ENCODE measurements around the gene ARHGAP18. TPM values are rescaled to one million over a fixed set of nuclear protein-coding genes. Genes with fewer than 3 reads are reported as not detected.

Gene ARHGAP18
- total and polyA plus RNA-seq, 2 experiments from 2014 or later, result 4.3 to 5.0 TPM

DNA sequence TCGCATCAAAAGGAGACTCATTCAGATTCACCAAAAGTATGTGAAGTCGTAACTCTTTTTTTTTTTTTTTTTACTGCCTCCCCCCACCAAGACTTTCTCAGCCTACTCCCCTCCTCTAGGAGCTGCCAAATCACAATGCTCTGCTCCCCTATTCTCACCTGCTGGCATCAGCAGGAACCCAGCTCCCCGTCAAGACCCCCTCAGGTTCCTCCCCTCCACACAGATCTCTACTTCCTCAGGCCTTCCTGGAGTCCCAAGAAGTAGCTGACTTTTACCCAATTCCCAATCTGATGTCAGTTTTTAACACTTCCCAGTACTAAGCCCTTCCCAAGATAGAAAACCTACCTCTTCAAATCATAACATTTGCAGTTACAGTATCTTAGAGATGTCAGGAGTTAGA lies 39.3 kb downstream of the ARHGAP18 start (continued):
- TF ChIP-seq EZH2 (IDR thresholded peaks at IDR 0.05; ENCODE audit: low read depth, unreplicated experiment) (no peak), STAT1 (IDR thresholded peaks at IDR 0.05; ENCODE audit: unreplicated experiment) (no peak)
- TF ChIP-seq, protein P1, sequence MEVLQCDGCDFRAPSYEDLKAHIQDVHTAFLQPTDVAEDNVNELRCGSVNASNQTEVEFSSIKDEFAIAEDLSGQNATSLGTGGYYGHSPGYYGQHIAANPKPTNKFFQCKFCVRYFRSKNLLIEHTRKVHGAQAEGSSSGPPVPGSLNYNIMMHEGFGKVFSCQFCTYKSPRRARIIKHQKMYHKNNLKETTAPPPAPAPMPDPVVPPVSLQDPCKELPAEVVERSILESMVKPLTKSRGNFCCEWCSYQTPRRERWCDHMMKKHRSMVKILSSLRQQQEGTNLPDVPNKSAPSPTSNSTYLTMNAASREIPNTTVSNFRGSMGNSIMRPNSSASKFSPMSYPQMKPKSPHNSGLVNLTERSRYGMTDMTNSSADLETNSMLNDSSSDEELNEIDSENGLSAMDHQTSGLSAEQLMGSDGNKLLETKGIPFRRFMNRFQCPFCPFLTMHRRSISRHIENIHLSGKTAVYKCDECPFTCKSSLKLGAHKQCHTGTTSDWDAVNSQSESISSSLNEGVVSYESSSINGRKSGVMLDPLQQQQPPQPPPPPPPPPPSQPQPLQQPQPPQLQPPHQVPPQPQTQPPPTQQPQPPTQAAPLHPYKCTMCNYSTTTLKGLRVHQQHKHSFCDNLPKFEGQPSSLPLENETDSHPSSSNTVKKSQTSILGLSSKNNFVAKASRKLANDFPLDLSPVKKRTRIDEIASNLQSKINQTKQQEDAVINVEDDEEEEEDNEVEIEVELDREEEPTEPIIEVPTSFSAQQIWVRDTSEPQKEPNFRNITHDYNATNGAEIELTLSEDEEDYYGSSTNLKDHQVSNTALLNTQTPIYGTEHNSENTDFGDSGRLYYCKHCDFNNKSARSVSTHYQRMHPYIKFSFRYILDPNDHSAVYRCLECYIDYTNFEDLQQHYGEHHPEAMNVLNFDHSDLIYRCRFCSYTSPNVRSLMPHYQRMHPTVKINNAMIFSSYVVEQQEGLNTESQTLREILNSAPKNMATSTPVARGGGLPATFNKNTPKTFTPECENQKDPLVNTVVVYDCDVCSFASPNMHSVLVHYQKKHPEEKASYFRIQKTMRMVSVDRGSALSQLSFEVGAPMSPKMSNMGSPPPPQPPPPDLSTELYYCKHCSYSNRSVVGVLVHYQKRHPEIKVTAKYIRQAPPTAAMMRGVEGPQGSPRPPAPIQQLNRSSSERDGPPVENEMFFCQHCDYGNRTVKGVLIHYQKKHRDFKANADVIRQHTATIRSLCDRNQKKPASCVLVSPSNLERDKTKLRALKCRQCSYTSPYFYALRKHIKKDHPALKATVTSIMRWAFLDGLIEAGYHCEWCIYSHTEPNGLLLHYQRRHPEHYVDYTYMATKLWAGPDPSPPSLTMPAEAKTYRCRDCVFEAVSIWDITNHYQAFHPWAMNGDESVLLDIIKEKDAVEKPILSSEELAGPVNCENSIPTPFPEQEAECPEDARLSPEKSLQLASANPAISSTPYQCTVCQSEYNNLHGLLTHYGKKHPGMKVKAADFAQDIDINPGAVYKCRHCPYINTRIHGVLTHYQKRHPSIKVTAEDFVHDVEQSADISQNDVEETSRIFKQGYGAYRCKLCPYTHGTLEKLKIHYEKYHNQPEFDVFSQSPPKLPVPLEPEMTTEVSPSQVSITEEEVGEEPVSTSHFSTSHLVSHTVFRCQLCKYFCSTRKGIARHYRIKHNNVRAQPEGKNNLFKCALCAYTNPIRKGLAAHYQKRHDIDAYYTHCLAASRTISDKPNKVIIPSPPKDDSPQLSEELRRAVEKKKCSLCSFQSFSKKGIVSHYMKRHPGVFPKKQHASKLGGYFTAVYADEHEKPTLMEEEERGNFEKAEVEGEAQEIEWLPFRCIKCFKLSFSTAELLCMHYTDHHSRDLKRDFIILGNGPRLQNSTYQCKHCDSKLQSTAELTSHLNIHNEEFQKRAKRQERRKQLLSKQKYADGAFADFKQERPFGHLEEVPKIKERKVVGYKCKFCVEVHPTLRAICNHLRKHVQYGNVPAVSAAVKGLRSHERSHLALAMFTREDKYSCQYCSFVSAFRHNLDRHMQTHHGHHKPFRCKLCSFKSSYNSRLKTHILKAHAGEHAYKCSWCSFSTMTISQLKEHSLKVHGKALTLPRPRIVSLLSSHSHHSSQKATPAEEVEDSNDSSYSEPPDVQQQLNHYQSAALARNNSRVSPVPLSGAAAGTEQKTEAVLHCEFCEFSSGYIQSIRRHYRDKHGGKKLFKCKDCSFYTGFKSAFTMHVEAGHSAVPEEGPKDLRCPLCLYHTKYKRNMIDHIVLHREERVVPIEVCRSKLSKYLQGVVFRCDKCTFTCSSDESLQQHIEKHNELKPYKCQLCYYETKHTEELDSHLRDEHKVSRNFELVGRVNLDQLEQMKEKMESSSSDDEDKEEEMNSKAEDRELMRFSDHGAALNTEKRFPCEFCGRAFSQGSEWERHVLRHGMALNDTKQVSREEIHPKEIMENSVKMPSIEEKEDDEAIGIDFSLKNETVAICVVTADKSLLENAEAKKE (CRISPR knock-in tag; IDR thresholded peaks at IDR 0.05), result no peak

DNA sequence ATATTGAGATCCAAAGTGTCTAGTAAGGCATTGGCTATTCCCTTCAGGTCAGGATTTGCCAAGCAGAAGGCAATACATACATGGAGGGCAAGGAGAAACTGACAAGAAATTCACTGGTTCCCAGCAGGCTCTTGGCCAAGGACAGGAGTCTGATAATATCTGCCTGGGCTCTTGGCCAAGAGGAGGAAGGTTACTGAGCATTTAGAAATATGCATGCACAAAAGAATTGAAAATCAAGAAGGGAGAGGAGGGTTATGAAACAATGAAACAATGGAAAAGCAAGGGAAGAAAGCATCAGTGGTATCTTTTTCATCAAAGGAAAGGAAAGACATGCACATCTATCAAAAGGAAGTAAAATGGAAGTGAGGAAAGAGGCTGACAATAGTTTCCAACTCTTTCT lies 42.4 kb downstream of the ARHGAP18 start:
- H3K79me2 ChIP-seq (replicated peaks; ENCODE audit: insufficient read depth), result no peaks in the 10 kb centered on the region
- Mint-ChIP-seq H3K4me3 (no peak overlapping the region), H3K27me3 (ENCODE audit: insufficient read depth, low read depth, poor library complexity) (no peaks in the 10 kb centered on the region), H3K27ac (no peak overlapping the region; the same call in 1 of the 2 replicates), H3K4me1 (peaks cover 34% of the 10 kb centered on the region), H3K36me3 (ENCODE audit: low read depth) (no peaks in the 10 kb centered on the region), H3K9me3 (no peaks in the 10 kb centered on the region)
- H3K4me1 ChIP-seq (ENCODE audit: insufficient read depth), result peaks cover 22% of the 10 kb centered on the region
- no peaks in the 10 kb centered on the region for H3K36me3 ChIP-seq (ENCODE audit: insufficient read depth)
- no peak overlapping the region for H3K27ac ChIP-seq (ENCODE audit: low read depth)
- ATAC-seq (no peak), DNase-seq (ENCODE audit: low spot score) (no peak)
- H3K9me2 ChIP-seq (ENCODE audit: insufficient read depth), result no peaks in the 10 kb centered on the region
- H3K27me3 ChIP-seq (ENCODE audit: insufficient read depth), result no peaks in the 10 kb centered on the region
- H3F3A ChIP-seq (replicated peaks; ENCODE audit: low read depth), result no peaks in the 10 kb centered on the region
- no peaks in the 10 kb centered on the region for H4K20me1 ChIP-seq (replicated peaks; ENCODE audit: insufficient read depth)
- H2AFZ ChIP-seq, result no peak overlapping the region
- no peak overlapping the region for H3K4me3 ChIP-seq
- no peak overlapping the region for H3K4me2 ChIP-seq
- TF ChIP-seq POLR2AphosphoS5 (IDR thresholded peaks at IDR 0.05; ENCODE audit: low read depth) (no peak), STAT1 (IDR thresholded peaks at IDR 0.05; ENCODE audit: unreplicated experiment) (no peak), ZNF114 (CRISPR knock-in tag; IDR thresholded peaks at IDR 0.05) (no peak), ZNF331 (CRISPR knock-in tag; IDR thresholded peaks at IDR 0.05; ENCODE audit: low read depth) (no peak), CREB1 (CRISPR knock-in tag; IDR thresholded peaks at IDR 0.05; ENCODE audit: low read depth) (no peak), JUNB (IDR thresholded peaks at IDR 0.05; ENCODE audit: unreplicated experiment) (no peak), NANOG (IDR thresholded peaks at IDR 0.05; ENCODE audit: borderline replicate concordance) (no peak), EZH2phosphoT487 (IDR thresholded peaks at IDR 0.05; ENCODE audit: unreplicated experiment) (no peak), EZH2 (IDR thresholded peaks at IDR 0.05; ENCODE audit: low read depth, unreplicated experiment) (no peak)
- TF ChIP-seq, protein P1 (CRISPR knock-in tag; IDR thresholded peaks at IDR 0.05), result no peak
